Measurements from ENCODE around the gene MACROH2A1.

The MACROH2A1 gene

GRCh38 chr5:135388860-135389435, 10.1 kb downstream of the MACROH2A1 start:
- no peaks in the 10 kb centered on the region for H3K9me3 ChIP-seq (ENCODE audit: low read length)
- H3K4me2 ChIP-seq (ENCODE audit: low read length): no peak overlapping the region
- H3K9ac ChIP-seq (ENCODE audit: low read length): no peak overlapping the region
- H3F3A ChIP-seq (ENCODE audit: insufficient read depth, low read length): no peaks in the 10 kb centered on the region
- no peak for TF ChIP-seq CTCF (IDR thresholded peaks at IDR 0.05; ENCODE audit: low read length)
- no peak for TF ChIP-seq EZH2 (IDR thresholded peaks at IDR 0.05; ENCODE audit: borderline replicate concordance, low read length)
- peaks cover 98% of the 10 kb centered on the region for H3K36me3 ChIP-seq (ENCODE audit: insufficient read depth, low read length)
- H3K27me3 ChIP-seq (ENCODE audit: insufficient read depth, low read length): no peaks in the 10 kb centered on the region
- H3K9me2 ChIP-seq (ENCODE audit: low read depth, low read length): no peaks in the 10 kb centered on the region
- H2AFZ ChIP-seq (ENCODE audit: low read length): no peak overlapping the region
- no peaks in the 10 kb centered on the region for H4K20me1 ChIP-seq (ENCODE audit: insufficient read depth, low read length)
- no peaks in the 10 kb centered on the region for H3K4me1 ChIP-seq (ENCODE audit: insufficient read depth, low read length, severe bottlenecking)
- H3K27ac ChIP-seq (ENCODE audit: low read depth, low read length, poor library complexity, severe bottlenecking): no peak overlapping the region
- H3K79me2 ChIP-seq (ENCODE audit: insufficient read depth, low read length): peaks cover 65% of the 10 kb centered on the region
- no peak overlapping the region for H3K4me3 ChIP-seq (ENCODE audit: low read depth, low read length, poor library complexity, severe bottlenecking)

DNA sequence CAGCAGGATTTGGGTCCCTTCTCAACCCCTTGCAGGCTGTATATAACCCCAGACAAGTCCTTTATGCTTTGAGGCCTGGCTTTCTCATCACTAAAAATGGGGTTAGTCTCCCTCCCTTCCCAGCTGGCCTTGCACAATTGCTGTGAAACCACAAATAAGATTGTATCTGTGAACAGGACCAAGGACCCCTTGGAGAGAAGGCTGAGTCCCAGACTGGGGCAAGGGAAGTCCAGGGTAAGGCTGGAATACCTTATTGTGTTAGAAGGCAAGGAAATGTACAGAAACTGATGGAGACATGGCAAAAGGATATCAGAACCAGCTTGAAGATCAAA, 11.4 kb downstream of the MACROH2A1 start:
- H3K4me2 ChIP-seq (ENCODE audit: low read length): no peak overlapping the region

GRCh38 chr5:135386886-135387628, 12.0 kb downstream of the MACROH2A1 start:
- TF ChIP-seq EZH2 (IDR thresholded peaks at IDR 0.05; ENCODE audit: borderline replicate concordance, low read length): no peak
- no peak for TF ChIP-seq CTCF (IDR thresholded peaks at IDR 0.05; ENCODE audit: low read length)
- Histone ChIP-seq H3K27me3 (ENCODE audit: insufficient read depth, low read length) (no peaks in the 10 kb centered on the region), H3K9ac (ENCODE audit: low read length) (no peak overlapping the region), H3K27ac (ENCODE audit: low read depth, low read length, poor library complexity, severe bottlenecking) (no peak overlapping the region), H3F3A (ENCODE audit: insufficient read depth, low read length) (no peaks in the 10 kb centered on the region), H3K9me2 (ENCODE audit: low read depth, low read length) (no peaks in the 10 kb centered on the region), H4K20me1 (ENCODE audit: insufficient read depth, low read length) (no peaks in the 10 kb centered on the region), H3K4me1 (ENCODE audit: insufficient read depth, low read length, severe bottlenecking) (no peaks in the 10 kb centered on the region), H3K4me3 (ENCODE audit: low read depth, low read length, poor library complexity, severe bottlenecking) (no peak overlapping the region), H2AFZ (ENCODE audit: low read length) (no peak overlapping the region), H3K36me3 (ENCODE audit: insufficient read depth, low read length) (peaks cover 98% of the 10 kb centered on the region), H3K79me2 (ENCODE audit: insufficient read depth, low read length) (peaks cover 54% of the 10 kb centered on the region), H3K9me3 (ENCODE audit: low read length) (no peaks in the 10 kb centered on the region), H3K4me2 (ENCODE audit: low read length) (no peak overlapping the region)

More for the DNA sequence above, 11.4 kb downstream of the MACROH2A1 start:
- Histone ChIP-seq H3K27me3 (ENCODE audit: insufficient read depth, low read length) (no peaks in the 10 kb centered on the region), H3K27ac (ENCODE audit: low read depth, low read length, poor library complexity, severe bottlenecking) (no peak overlapping the region), H3K9me2 (ENCODE audit: low read depth, low read length) (no peaks in the 10 kb centered on the region), H3K4me1 (ENCODE audit: insufficient read depth, low read length, severe bottlenecking) (no peaks in the 10 kb centered on the region), H3F3A (ENCODE audit: insufficient read depth, low read length) (no peaks in the 10 kb centered on the region), H3K9me3 (ENCODE audit: low read length) (no peaks in the 10 kb centered on the region), H2AFZ (ENCODE audit: low read length) (no peak overlapping the region), H4K20me1 (ENCODE audit: insufficient read depth, low read length) (no peaks in the 10 kb centered on the region), H3K79me2 (ENCODE audit: insufficient read depth, low read length) (peaks cover 55% of the 10 kb centered on the region), H3K36me3 (ENCODE audit: insufficient read depth, low read length) (peaks cover 98% of the 10 kb centered on the region), H3K9ac (ENCODE audit: low read length) (no peak overlapping the region), H3K4me3 (ENCODE audit: low read depth, low read length, poor library complexity, severe bottlenecking) (no peak overlapping the region)
- no peak for TF ChIP-seq CTCF (IDR thresholded peaks at IDR 0.05; ENCODE audit: low read length)
- TF ChIP-seq EZH2 (IDR thresholded peaks at IDR 0.05; ENCODE audit: borderline replicate concordance, low read length): no peak
